ENCODE results near the gene TTC9. TPM values are rescaled to one million over a fixed set of nuclear protein-coding genes. Genes with fewer than 3 reads are reported as not detected.

TTC9 gene
- 0.68 and 0.88 TPM in 2 replicates for total RNA-seq (2014; rRNA removed; shearing (Covaris generic))

- no peak for DNase-seq (ENCODE audit: low spot score)
Measured at GRCh38 chr14:70641548-70642302, at the start of gene TTC9. Gene TTC9 (plus strand): TSS chr14:70641916. CDS start chr14:70642130, 214 bp downstream.

GRCh38 chr14:70594461-70594860 lies 47.3 kb upstream of the TTC9 start:
- no peak for DNase-seq (ENCODE audit: low spot score)

DNA sequence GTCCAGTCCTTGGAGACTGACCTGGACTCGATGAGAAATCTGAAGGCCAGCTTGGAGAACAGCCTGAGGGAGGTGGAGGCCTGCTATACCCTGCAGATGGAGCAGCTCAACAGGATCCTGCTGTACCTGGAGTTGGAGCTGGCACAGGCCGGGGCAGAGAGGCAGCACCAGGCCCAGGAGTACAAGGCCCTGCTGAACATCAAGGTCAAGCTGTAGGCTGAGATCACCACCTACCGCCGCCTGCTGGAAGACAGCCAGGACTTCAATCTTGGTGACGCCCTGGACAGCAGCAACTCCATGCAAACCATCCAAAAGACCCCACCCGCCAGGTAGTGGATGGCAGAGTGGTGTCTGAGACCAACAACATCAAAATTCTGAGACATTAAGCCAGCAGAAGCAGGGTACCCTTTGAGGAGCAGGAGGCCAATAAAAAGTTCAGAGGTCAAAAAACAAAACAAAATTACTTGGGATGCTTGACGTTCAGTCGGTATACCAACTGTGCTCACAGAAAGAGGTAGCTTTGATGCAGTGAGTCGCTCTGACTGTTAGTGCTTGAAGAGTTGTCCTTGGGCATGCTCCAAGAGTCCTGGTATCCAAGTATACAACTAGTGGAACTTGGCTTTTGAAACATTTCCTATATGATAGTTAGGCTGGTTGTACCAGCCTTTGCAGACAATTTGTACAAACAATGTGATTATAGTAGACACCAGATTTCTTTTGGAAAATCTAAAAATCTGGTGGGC lies 46.1 kb upstream of the TTC9 start:
- no peak for DNase-seq (ENCODE audit: low spot score)

GRCh38 chr14:70597731-70598130 lies 44.0 kb upstream of the TTC9 start:
- no peak for DNase-seq (ENCODE audit: low spot score)

- DNase-seq (ENCODE audit: low spot score) = no peak
Measured at GRCh38 chr14:70599345-70599744, 42.4 kb upstream of the TTC9 start.

DNA sequence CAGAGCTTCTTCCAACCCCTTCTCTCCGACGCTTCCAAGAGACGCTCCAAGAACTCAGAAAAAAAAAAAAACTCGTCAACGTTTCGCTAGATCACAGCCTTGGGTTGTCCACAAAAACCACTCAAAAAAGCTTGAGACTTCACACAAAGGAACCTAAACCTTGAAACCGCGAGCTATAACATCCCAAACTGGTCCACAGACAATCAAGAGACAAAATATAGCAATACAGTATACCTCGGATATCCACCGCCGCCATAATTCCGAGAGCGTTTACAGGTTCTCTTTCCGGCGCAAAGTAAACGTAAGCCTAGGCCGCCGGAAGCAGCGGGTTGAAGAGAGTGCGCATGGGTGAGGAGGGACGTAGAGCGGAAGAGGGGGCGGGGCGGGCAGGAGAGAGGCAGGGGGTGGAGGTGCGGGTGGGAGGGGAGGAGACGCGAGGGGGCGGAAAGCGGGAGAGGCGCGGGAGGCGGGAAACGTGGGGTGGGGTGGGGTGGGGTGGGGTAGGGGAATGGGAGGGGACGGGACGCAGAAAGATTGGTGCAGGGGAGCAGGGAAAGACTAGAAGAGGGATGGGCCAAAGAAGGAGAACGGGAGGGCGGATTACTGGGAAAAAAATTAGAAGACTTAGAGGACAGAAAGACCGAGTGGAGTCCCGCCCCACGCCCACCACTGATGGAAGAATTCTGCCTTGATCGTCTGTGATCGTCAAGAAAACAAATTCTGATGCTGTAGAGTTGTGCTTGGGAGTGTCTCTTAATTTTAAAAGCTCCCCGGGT lies 41.1 kb upstream of the TTC9 start, which contains the start of gene MED6:
TSS of gene MED6 (minus strand) at position 274 of the 776 bp plus-strand sequence. CDS start at position 256, 18 bp downstream.
- peak; percentile 92 for DNase-seq (ENCODE audit: low spot score)

DNA sequence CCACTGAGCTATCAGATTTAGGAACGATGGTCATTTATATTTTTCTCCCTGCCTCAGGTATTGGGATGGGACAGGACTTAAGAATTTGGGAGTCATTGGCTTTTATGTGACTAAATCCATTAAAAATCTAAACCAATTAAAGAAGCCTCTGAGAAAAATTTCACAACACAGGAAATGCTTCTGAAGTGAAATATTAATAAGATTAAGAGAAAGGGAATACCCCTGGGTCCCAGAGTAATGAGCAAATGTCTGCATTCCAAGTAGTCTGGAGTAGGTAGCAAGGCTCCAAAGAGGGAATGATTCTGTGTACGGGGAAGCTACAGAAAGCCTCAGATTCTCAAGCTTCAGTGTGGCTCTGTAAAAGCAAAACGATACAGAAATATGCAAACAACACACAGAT lies 40.6 kb upstream of the TTC9 start:
- no peak for DNase-seq (ENCODE audit: low spot score)

- no peak for DNase-seq (ENCODE audit: low spot score)
Measured at GRCh38 chr14:70602254-70602653, 39.5 kb upstream of the TTC9 start.

DNA sequence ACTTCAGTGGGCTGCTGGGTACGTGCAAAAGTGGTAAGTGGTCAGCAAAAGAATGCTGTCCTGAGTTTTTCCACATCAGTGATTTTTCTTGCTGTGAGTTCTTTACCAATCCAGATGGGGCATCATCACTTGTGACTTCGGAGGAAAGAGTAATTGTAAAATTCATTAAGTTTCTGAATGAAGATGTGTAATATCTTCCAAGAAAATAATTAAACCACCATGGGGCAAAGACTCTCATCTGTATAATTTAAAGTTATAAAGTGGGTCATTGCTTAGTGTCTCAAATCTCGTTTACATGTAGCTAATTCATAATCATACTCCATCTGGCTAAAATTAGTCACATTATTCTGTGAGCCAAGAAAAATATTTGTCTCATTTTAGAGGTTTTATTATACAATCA lies 30.5 kb upstream of the TTC9 start:
- DNase-seq (ENCODE audit: low spot score) = no peak

GRCh38 chr14:70616646-70617045 lies 25.1 kb upstream of the TTC9 start:
- DNase-seq (ENCODE audit: low spot score) = no peak

DNA sequence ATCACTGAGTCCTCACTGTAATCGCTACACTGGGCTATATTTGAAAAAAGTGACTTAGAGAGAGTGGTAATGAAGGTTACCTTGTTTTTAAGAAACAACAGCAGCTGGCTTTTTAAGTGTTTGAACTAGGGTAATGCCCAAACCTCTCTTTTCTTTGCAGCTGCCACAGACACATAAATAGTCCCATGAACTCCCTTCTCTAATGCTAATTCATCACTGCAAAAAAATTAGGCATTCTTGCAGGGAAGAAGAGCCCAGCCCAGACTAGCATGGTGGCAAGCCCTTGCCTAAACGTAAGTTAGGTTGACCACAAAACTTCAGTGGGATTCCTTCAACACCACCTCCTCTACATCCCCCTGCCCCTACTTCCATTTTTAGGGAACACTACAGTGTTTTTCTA lies 23.4 kb upstream of the TTC9 start:
- no peak for DNase-seq (ENCODE audit: low spot score)

- no peak for DNase-seq (ENCODE audit: low spot score)
Measured at GRCh38 chr14:70619708-70620107, 22.0 kb upstream of the TTC9 start.

DNA sequence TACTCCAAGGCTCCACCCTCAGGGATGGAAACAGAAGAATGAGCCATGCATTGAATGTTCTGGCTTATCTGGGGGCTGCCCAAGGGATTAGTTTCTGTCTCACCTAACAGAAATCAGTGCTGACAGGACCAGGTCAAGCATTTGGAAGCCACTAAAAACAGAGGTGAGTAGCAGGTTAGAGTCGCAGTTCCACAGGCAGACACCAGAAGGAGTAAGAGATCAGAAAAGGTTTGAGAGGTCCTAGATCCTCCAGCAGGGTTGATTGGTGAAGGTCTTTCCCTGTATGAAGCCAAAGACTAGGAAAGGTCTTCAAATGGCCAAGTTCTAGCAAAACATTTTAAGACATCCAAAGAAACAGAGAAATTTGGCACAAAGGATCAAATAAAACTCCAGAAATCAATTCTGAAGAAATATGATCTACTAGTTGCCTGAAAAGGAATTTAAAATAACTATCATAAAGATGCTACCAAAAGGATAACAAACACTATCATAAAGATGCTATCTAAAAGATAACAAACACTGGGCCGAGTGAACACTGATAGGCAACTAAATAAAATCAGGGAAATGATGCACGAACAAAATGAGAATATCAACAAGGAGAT lies 19.5 kb upstream of the TTC9 start:
- peak; percentile 24 for DNase-seq (ENCODE audit: low spot score)

- no peak for DNase-seq (ENCODE audit: low spot score)
Measured at GRCh38 chr14:70624972-70625371, 16.7 kb upstream of the TTC9 start.

DNA sequence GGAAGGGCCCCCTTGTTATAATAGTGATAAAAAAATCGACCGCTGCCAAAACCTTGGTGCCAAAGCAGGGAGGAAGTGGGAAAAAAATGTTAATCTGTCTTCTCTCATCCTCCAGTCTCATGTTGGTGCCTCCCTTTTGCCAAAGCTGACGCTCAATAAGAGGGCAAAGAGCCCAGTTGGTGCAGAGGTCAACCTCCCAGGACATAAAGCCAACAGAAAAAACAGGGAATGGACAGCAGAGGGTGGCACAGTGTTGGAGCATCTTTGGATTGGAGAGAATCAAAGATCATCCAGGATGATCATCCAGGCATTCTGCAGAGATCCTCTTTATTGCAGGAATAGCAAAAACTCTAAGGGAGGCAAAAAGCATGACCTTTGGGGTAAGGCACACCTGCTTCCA lies 9.8 kb upstream of the TTC9 start:
- no peak for DNase-seq (ENCODE audit: low spot score)

- no peak for DNase-seq (ENCODE audit: low spot score)
Measured at GRCh38 chr14:70635971-70636595, 5.6 kb upstream of the TTC9 start.

- DNase-seq (ENCODE audit: low spot score) = no peak
Measured at GRCh38 chr14:70638416-70638815, 3.3 kb upstream of the TTC9 start.

GRCh38 chr14:70640938-70641547 lies 673 bp upstream of the TTC9 start:
- peak; percentile 46 for DNase-seq (ENCODE audit: low spot score)

GRCh38 chr14:70642303-70643235 lies 853 bp downstream of the TTC9 start:
- no peak for DNase-seq (ENCODE audit: low spot score)

- DNase-seq (ENCODE audit: low spot score) = no peak
Measured at GRCh38 chr14:70643967-70644366, 2.3 kb downstream of the TTC9 start.
